ENCODE measurements around the gene PSMB5. TPM values are rescaled to one million over a fixed set of nuclear protein-coding genes. Genes with fewer than 3 reads are reported as not detected.

PSMB5 gene
- total and polyA plus RNA-seq, 2 experiments from 2014 or later, result 171 to 319 TPM

DNA sequence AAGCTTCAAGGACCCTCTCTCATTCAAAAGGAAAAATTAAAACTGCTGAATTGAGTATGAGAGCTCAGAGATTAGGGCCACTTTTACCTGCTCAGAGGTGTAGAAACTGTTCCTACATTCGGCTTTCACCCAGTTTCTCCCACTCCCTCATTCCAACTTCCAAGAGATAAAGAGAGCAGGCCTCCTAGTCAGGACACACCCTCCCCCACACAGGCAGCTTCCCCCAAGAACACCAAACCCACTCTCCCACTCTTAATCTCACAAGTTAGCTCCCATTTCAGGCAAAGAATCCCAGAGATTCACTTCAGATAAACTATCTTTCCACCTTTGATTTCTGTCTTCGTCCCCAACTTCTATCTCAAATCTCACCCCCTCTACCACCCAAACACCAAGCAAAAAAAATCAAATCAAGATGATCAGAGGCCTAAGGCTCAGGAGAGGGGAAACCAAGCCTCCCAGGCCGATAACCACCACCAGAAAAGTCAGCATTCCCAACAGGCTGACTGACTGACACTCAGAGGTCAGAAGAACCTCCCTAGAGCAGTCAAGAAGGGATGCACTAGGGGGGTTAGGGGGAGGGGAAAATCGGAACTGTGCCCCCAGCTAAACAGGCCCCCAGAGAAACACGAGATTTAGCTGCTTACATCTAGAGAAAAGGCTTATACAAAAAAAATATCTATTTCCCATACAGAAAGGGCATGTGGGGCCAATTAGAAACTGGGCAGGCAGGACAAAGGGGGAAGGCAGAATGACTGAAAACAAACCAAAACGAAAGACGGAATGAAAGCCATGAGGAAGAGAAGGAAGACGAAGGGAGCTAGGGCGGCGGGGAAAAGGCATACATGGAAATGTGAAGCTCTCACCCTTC lies 35.8 kb upstream of the PSMB5 start:
- H3K27me3 ChIP-seq, result no peaks in the 10 kb centered on the region
- WGBS (ENCODE audit: low lambda C conversion rate, missing lambda C conversion rate), result 4% methylated on average over 10 of the region's 10 CpGs
- H2AFZ ChIP-seq, result peak overlapping the region; percentile 36
- H3K27ac ChIP-seq, result peak overlapping the region; percentile 89
- peaks cover 84% of the 10 kb centered on the region for H3K79me2 ChIP-seq
- H3K4me3 ChIP-seq, result peak overlapping the region; percentile 87
- TF ChIP-seq EZH2 (IDR thresholded peaks at IDR 0.05; ENCODE audit: borderline replicate concordance) (no peak), EZH2phosphoT487 (IDR thresholded peaks at IDR 0.05; ENCODE audit: low read depth, severe bottlenecking, unreplicated experiment) (no peak)
- TF ChIP-seq, protein P1, sequence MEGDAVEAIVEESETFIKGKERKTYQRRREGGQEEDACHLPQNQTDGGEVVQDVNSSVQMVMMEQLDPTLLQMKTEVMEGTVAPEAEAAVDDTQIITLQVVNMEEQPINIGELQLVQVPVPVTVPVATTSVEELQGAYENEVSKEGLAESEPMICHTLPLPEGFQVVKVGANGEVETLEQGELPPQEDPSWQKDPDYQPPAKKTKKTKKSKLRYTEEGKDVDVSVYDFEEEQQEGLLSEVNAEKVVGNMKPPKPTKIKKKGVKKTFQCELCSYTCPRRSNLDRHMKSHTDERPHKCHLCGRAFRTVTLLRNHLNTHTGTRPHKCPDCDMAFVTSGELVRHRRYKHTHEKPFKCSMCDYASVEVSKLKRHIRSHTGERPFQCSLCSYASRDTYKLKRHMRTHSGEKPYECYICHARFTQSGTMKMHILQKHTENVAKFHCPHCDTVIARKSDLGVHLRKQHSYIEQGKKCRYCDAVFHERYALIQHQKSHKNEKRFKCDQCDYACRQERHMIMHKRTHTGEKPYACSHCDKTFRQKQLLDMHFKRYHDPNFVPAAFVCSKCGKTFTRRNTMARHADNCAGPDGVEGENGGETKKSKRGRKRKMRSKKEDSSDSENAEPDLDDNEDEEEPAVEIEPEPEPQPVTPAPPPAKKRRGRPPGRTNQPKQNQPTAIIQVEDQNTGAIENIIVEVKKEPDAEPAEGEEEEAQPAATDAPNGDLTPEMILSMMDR (IDR thresholded peaks at IDR 0.05; ENCODE audit: poor library complexity), result no peak
- no peaks in the 10 kb centered on the region for H3K9me3 ChIP-seq (ENCODE audit: low read depth)
- no peak for DNase-seq (ENCODE audit: low spot score)
- peak overlapping the region; percentile 92 for H3K4me2 ChIP-seq
- H3K36me3 ChIP-seq (replicated peaks; ENCODE audit: insufficient read depth, low read depth), result no peaks in the 10 kb centered on the region
- H3K4me1 ChIP-seq (ENCODE audit: insufficient read depth), result peaks cover 33% of the 10 kb centered on the region
- H3K9me2 ChIP-seq (replicated peaks; ENCODE audit: insufficient read depth), result no peaks in the 10 kb centered on the region
- H4K20me1 ChIP-seq (ENCODE audit: insufficient read depth, poor library complexity, severe bottlenecking), result peaks cover 25% of the 10 kb centered on the region

DNA sequence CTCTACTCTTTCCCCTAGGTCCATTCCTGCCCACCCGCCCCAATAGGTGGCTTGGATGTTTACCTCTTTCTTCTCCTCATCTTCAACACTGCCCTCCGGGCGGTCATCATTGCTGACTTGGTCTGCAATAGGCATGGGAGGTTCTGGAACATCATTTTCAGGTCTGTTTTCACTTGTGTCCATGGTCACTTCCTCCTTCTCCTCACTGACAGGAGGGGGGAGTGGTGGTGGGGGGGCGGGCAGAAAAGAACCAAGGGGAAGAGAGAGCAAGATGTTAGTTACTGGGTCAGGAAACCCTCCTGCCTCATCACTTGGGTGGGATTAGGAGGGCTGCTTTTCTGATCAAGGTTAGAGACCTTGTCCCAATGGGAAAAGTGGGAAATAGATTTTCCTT lies 34.7 kb upstream of the PSMB5 start:
- WGBS (ENCODE audit: low lambda C conversion rate, missing lambda C conversion rate), result 65% methylated on average over 4 of the region's 4 CpGs
- no peaks in the 10 kb centered on the region for H3K9me3 ChIP-seq (ENCODE audit: low read depth)
- peaks cover 85% of the 10 kb centered on the region for H3K79me2 ChIP-seq
- no peak for DNase-seq (ENCODE audit: low spot score)
- no peaks in the 10 kb centered on the region for H3K36me3 ChIP-seq (replicated peaks; ENCODE audit: insufficient read depth, low read depth)
- TF ChIP-seq, protein P1 (IDR thresholded peaks at IDR 0.05; ENCODE audit: poor library complexity), result no peak
- TF ChIP-seq EZH2 (IDR thresholded peaks at IDR 0.05; ENCODE audit: borderline replicate concordance), result no peak
- no peak for TF ChIP-seq EZH2phosphoT487 (IDR thresholded peaks at IDR 0.05; ENCODE audit: low read depth, severe bottlenecking, unreplicated experiment)
- H4K20me1 ChIP-seq (ENCODE audit: insufficient read depth, poor library complexity, severe bottlenecking), result peaks cover 35% of the 10 kb centered on the region
- peak overlapping the region; percentile 89 for H3K27ac ChIP-seq
- H3K27me3 ChIP-seq, result no peaks in the 10 kb centered on the region
- H3K4me1 ChIP-seq (ENCODE audit: insufficient read depth), result peaks cover 33% of the 10 kb centered on the region
- H3K9me2 ChIP-seq (replicated peaks; ENCODE audit: insufficient read depth), result no peaks in the 10 kb centered on the region
- no peak overlapping the region for H2AFZ ChIP-seq
- H3K4me3 ChIP-seq, result no peak overlapping the region
- peak overlapping the region; percentile 92 for H3K4me2 ChIP-seq

DNA sequence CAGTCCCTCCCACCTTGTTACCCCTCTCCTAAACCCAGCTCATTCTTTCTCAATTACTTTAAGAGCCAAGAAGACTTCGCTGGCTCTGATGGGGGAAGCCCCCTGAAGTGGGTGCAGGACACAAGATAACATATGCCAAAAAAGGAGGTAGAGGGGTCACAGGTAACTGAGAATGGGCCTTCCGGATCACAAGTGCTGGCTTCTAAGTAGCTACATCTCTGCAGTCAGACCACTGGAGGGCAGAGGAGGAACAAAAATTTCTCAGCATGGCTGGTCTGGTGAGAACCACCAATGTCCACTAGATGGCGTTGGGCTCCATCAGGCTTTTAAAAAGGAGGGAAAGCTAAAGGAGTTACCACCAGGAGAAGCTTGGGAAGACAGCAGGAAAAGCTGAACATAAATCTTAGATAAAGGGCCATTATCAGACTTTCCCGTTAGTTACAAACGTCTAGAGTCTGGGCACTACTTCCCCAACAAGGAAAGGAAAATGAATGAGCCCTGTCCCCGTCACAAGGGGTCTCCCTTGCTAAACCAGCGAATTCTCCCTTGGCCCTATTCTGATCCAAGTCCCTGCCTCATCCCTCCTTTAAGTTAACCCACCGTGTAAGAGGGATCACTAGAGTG lies 34.2 kb upstream of the PSMB5 start:
- no peaks in the 10 kb centered on the region for H3K27me3 ChIP-seq
- H2AFZ ChIP-seq, result no peak overlapping the region
- peak overlapping the region; percentile 89 for H3K27ac ChIP-seq
- no peaks in the 10 kb centered on the region for H3K9me2 ChIP-seq (replicated peaks; ENCODE audit: insufficient read depth)
- peaks cover 33% of the 10 kb centered on the region for H3K4me1 ChIP-seq (ENCODE audit: insufficient read depth)
- TF ChIP-seq, protein P1 (IDR thresholded peaks at IDR 0.05; ENCODE audit: poor library complexity), result peak; percentile 100
- TF ChIP-seq EZH2 (IDR thresholded peaks at IDR 0.05; ENCODE audit: borderline replicate concordance), result no peak
- no peaks in the 10 kb centered on the region for H3K9me3 ChIP-seq (ENCODE audit: low read depth)
- peak overlapping the region; percentile 92 for H3K4me2 ChIP-seq
- peaks cover 83% of the 10 kb centered on the region for H3K79me2 ChIP-seq
- peak; percentile 94 for DNase-seq (ENCODE audit: low spot score)
- 29% methylated on average over 8 of the region's 8 CpGs for WGBS (ENCODE audit: low lambda C conversion rate, missing lambda C conversion rate)
- no peak overlapping the region for H3K4me3 ChIP-seq
- no peaks in the 10 kb centered on the region for H3K36me3 ChIP-seq (replicated peaks; ENCODE audit: insufficient read depth, low read depth)
- peaks cover 35% of the 10 kb centered on the region for H4K20me1 ChIP-seq (ENCODE audit: insufficient read depth, poor library complexity, severe bottlenecking)

Data from hepatocyte (in vitro differentiated cells).